ENCODE data around the gene GYPC.
"Not testable (repeated sequence)": the region's sequence is repeated elsewhere in the genome, so short reads cannot be mapped to it uniquely, and the experiment has no call there.

Gene GYPC, protein sequence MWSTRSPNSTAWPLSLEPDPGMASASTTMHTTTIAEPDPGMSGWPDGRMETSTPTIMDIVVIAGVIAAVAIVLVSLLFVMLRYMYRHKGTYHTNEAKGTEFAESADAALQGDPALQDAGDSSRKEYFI

DNA sequence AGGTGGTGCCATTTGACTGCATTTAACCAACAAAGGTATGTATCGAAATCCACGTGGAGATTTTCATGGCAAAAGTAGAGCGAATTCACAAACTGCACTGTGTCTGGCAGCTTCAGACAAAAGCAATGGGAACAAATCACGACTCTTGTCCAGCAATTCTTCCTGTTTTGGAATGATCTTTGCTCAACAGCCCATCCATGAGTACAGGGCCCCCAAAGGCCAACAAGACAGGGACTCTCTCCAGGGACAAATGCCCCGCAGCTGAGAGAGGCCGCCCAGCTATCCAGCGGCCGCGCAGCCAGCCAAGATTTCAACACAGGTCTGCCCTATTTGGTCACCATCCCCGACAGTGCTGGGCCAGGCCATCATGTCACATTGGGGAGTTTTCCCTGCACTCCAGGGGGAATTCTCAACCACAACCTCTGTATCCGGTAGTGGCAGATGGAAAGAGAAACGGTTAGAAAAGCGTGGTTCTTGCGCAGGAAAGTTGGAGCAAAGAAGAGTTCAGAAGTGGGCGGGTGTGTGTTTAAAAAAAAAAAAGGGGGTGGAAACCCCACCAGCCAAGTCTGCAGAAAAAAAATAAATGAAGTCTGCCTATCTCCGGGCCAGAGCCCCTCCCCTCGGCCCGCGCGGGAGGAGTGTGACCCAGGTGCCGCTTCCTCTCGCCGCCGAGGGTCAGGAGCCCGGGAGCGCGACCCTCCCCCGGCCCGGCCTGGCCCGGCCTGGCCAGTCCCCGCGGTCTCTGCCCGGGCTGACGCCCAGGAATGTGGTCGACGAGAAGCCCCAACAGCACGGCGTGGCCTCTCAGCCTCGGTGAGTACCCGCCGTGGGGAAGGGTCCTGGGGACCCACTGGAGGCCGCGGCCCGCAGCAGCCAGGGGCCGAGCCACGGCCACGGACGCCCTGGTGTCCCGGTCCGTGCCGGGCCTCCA lies at the start of gene GYPC:
Gene GYPC (plus strand): TSS at position 659 of the 931 bp plus-strand sequence. CDS start 106 bp downstream, at position 765.
- DNase-seq, result no peak

DNA sequence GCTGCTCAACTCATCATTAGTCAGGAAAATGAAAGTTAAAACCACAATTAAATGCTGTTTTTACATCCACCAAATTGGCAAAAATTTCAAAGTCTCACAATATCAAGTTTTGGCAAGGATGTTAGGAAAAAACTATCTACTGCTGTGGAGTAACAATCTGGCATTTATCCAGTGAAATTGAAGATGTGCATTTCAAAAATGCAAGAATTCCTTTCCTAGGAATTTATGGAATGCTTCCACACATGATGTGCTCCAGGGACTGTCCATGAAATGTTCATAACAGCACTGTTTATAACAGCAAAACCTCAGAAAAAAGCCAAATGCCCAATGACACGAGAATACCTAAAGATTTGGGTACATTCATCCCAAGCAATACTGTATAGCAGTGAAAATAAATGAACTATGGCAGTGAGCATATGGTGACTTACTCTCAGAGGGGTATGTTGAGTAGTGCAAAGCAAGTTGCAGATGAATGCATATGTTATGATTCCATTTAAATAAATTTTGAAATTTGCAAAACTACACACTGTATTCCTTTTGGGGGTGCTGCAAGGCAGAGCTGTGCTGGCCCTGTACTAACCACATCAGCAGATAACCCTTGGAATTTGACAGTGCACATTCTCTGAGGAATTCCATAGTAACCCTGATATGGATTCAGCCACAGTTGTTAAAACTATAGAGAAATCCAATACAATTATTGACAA lies 41.3 kb upstream of the GYPC start:
- no peak for DNase-seq

DNA sequence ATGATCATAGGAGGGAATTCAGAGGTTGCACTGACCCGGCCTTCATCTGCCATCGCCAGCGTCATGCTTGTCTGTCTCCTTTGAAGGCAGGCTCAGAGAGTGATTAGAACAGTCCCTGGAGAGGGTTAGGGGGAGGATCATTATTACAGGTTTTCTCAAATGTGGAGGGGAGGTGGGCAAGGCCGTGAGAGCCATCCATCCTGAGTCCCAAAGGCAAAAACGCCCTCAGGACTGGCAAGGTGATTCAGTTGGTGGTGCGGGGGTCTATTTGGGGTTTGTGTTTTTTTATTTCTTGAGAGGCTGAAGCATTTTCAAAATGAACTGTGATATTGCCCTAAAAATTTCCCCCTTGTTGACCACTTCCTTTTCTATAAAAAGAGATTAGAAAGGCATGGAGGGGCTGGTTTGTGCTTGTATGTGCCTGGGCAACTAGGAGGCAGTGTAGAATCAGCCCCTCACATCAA lies 39.3 kb upstream of the GYPC start:
- no peak for DNase-seq

DNA sequence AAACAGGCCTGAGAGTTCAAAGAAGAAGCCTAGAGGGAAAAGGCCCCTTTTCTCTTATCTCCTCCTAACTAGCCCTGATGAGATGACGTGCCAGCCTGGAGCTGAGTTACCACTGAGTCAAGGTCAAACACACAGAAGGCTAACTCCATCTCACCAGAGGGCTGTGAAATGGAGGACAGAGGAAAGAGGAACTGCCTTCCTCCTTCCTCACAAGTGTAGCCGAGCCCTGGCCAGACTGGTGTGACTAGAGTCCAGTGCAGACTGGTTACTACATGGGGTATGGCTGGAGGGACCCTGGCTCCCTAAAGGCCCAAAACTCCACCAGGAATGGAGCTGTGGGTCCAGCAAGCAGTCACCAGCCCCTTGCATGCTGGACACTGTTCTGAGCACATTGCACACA lies 35.7 kb upstream of the GYPC start:
- no peak for DNase-seq

DNA sequence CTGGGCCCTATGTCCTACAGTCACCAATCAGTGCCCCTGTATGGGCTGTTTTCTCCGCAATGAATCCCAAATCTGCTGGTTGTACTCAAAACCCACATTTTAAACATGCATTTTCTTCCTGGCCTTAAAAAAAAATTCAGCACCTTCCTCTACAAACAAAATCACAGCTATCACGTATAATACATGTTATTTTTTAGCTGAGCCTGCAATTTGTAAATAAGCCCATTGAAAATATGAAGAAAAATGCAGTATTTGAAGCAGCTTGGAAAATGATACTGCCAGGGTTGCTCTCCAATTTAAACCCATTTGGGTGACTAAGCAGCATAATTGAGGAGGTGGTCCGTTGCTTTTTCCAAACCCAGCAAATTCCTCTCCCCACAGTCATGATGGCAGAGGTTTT lies 33.0 kb upstream of the GYPC start:
- DNase-seq, result no peak

DNA sequence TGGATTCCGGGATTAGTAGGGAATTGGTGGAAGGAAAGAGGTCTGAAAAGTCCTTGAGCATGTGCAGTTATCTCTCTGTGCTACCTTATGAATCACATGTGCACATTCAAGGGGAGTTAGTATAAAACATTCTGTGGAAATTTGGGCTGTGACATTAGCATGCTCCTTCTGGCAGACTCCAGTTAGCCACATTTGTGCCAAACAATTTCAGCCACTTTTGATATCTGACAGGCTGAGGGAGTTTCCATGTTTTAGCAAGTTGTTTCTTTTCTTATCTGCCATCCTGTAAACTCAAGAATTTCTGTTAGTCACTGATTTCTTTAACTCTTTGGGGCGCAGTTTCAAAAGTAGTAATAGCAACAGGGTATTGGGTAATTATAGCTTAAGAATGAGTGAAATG lies 28.3 kb upstream of the GYPC start:
- no peak for DNase-seq

DNA sequence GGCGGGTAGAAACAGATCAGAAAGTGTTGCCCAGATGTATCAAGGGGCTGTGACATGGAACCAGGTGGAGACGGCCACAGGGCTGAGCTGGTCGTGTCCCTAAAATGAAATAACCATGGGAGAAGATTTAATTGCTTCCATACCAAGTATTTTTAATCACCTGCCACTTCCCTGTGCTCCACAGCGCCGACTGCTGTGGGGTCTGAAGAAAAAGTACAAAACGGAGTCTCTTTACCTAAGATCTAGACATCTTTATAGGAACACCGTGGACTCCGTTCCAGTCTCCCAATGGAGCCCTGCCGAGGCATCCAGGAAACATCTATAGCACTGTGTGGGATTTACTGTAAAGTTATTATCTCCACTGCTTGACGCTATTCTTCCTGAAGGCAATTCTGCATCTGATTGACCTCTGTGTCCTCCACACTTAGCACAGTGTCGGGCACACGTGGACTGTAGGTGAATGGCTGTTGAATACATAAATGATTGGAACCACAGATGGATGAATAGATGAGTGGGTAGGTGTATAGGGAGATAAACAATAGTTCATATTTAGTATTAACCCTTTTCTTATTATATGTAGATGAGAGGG lies 21.6 kb upstream of the GYPC start:
- no peak for DNase-seq

DNA sequence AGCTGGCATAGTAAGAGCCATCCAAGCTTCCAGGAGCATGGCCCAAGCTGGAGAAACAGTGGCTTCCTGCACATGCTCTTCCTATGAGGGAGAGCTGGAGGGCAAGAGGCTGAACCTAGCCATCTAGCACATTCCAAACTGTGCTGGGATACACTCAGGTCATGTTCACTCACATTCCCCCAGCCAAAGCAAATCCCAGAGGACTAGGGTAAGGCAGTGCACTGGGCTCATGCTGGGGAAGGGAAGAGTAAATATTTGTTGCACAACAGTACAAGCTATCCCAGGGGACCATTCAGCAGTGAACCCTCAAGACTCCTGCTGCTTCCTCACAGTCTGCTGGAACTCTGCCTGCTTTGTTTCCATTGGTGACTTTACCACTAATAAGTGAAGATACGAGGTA lies 20.7 kb upstream of the GYPC start:
- DNase-seq, result no peak

DNA sequence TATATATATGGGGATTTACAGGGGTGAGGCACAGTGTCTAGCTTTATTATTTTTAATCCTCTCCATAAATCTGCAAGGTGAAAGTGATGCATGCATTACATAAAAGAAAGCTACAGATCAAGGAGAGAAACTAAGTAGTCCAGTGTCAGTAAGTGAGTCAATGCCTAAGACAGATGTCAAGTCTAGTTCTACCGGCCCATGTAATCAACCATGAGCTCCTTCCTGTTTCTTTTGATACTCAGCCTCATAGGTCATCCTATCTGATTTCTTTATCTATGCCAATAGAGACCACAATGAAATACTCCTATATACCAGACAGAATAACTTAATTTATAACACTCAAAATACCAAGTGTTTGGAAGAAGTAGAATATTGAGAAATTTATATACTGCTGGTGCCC lies 20.2 kb upstream of the GYPC start:
- DNase-seq, result no peak

DNA sequence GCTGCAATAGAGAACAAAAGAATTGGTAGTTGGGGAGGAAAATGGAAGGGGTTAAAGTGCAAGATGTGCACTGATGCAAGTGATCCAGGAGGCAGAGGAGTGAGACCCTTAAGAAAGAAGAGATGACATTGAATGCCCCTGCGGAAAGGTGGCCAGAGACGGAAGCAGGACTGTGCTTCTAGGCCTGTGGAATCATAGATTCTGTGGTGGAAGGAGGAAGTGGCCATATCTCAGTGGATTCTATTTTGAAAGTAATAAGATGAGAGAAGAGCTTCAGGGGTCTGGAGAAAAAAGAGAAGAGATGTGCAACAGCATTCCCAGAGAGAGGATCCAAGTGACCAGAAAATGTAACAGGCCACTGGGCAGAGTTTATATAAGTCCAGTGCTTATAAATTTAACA lies 18.6 kb upstream of the GYPC start:
- DNase-seq, result no peak

DNA sequence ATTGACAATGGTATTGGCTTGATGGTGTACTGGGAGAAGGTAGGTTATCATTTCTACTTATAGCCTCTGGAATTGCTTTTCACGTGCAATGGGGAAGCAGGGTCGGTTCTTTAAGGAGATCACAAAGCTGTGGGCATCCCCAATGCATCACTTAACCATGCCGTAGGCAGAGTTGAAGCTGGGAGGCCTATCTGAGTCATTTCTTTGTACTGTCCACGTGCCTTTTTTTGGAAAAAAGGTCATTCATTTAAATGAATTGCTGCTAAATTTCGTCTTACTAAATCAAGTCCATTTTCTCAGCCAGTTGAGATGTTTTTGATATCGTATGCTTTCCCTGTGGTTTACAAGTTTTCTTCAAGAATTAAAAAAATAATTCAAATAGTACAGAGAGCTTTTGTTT lies 17.2 kb upstream of the GYPC start:
- no peak for DNase-seq

DNA sequence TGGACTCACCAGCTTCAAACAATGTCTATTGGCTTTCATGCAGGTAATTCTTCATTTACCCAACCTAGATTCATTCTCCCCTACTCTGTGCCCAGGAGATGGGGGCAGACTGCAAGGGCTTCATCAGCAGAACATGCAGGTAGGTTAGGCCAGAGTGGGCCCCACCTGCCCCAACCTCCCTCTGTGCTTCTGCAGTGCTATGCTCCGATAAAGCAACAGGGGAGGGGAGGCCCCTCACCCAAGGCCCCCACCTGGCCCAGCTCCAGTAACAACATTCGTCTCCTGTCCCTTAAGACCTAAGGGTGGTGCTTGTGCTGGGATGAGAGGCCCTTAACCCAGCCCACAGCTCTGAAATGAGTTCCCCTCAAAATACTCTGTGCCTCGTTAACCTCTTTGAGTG lies 16.7 kb upstream of the GYPC start:
- no peak for DNase-seq

DNA sequence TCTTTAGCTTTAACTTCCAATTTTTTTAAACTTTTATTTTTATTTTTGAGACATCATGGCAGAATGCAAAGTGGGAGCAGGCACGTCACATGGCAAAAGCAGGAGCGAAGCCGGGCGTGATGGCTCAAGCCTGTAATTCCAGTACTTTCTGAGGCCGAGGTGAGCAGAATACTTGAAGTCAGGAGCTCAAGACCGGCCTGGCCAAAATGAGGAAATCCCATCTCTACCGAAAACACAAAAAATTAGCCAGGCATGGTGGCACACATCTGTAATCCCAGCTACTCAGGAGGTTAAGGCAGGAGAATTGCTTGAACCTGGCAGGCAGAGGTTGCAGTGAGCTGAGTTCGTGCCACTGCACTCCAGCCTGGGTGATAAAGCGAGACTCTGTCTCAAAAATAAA lies 14.7 kb upstream of the GYPC start:
- DNase-seq, result not testable (repeated sequence)

DNA sequence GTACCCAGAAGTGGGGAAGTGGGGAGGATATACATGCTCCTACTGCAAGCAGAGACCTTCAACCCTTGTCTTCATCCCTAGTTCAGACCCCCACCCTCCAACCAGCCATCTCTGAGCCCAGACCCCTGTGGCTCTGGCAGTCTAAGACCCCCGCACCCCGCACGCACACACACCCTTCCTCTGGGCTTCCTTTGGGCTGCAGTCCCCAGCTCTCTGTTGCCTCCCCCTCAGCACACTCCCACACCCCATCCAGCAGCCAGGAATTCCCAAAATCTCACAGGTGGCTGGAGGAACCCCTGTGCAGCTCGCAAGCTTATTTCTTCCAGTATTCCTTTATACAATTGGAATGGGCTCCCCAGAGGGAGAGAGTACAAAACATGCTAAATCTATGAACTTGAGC lies 13.9 kb upstream of the GYPC start:
- no peak for DNase-seq

DNA sequence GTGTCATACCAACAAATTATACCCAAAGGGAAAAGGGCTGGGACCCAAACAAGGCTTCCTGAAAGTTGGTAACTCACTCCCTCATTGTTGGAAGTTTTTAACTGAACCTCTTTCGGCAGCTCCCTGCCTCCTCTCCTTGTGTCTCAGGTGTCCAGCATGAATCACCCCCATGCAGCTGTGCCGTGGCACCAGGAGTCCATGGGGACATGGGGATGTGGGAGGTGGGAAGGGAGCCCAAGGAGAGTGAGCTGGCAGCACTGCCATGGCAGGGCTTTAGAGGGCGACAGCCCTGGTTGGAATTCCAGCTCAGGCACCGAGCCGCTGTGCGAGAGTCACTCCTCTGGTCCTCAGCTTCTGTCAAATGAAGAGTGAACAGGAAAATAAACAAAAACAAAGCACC lies 12.5 kb upstream of the GYPC start:
- no peak for DNase-seq

DNA sequence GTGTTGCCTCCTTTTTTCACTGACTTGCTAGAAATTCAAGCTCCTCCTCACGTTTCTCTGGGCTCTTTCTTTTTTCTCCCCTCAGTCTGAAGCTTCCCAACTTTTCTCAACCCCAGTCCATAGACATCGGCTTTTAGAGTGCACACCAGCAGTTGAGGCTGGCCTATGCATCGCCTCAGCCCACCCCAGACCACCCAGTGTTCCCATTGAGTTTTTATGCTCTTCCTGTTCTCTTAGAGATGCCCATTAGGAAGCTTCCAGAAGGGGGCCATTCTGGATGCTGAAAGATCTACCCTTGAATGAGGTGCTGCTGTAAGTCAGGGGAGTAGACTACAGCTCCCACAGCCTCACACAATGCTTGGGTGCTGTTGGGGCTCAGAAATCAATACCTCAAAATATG lies 12.0 kb upstream of the GYPC start:
- no peak for DNase-seq

DNA sequence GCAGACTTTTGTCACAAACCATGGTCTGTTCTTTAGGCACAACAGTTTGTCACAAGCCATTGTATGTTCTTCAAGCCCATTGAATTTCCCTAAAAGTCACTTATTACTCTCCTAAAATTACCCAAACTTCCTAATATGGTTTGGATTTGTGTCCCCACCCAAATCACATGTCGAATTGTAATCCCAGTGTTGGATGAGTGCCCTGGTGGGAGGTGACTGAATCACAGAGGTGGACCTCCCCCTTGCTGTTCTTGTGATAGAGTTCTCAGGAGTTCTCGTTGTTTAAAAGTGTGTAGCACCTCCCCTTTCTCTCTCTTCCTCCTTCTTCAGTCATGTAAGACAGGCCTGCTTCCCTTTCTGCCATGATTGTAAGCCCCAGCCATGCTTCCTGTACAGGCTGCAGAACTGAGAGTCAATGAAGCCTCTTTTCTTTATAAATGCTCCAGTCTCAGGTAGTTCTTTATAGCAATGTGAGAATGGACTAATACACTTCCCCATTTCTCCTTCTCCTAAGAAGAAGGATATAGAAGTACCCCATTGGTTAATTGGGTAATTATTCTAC lies 11.2 kb upstream of the GYPC start:
- DNase-seq, result no peak

DNA sequence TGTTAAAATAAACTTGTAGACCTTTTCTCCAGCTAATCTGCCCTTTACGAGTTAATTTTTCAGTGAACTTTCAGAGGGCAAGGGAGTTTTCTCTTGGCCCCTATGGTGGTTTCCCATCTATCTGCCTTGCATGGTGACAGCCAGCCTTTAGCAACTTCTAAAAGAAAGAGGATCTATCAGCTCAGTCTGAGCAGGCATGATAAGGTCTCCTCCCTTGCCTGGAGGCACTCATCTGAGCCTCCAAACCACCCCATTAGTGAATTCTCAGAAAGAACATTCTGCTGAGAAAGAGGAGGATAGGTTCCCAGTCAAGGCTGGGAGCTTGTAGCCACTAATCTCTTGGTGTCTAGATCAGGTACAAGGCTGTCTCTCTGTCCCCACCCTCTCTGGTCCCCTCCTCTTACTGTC lies 10.7 kb upstream of the GYPC start:
- no peak for DNase-seq

DNA sequence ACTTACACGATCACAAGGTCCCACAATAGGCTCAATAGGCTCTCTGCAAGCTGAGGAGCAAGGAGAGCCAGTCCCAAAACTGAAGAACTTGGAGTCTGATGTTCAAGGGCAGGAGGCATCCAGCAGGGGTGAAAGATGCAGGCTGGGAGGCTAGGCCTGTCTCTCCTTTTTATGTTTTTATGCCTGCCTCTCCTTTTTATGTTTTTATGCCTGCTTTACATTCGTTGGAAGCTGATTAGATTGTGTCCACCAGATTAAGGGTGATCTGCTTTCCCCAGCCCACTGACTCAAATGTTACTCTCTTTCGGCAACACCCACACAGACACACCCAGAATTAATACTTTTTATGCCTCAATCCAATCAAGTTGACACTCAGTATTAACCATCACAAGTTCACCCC lies 9.9 kb upstream of the GYPC start:
- no peak for DNase-seq

DNA sequence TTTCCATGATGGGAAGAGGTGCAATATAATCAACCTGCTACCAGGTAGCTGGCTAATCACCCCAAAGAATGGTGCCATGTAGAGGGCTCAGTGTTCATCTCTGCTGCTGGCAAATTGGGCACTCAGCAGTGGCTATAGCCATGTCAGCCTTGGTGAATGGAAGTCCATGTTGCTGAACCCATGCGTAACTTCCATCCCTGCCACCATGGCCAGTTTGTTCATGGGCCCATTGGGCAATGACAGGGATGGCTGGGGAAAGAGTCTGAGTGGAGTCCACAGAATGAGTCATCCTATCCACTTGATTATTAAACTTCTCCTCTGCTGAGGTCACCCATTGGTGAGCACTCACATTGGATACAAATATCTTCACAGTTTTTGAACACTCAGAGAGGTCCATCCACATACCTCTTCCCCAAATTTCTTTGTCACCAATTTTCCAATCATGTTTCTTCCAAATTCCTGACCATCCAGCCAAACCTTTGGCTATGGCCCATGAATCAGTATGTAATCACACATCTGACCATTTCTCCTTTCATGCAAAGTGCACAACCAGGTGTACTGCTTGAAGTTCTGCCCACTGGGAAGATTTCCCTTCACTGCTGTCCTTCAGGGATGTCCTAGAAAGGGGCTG lies 8.1 kb upstream of the GYPC start:
- not testable (repeated sequence) for DNase-seq

DNA sequence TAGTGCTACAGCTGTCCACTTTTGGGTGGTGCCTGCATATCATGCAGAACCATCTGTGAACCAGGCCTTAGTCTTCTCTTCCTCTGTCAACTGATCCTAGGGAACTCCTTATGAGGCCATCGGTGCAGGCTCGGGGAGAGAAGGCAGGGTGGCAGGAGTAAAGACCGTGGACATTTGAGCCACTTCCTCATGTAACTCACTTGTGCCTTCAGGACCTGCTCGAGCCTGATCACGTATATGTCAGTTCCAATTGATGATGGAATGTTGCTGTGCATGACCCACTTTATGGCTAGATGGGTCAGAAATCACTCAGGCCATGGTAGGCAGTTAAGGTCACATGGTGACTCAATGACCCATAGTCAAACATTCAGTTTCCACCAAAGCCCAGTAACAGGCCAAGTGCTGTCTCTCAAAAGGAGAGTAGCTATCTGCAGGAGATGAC lies 7.6 kb upstream of the GYPC start:
- DNase-seq, result not testable (repeated sequence)

DNA sequence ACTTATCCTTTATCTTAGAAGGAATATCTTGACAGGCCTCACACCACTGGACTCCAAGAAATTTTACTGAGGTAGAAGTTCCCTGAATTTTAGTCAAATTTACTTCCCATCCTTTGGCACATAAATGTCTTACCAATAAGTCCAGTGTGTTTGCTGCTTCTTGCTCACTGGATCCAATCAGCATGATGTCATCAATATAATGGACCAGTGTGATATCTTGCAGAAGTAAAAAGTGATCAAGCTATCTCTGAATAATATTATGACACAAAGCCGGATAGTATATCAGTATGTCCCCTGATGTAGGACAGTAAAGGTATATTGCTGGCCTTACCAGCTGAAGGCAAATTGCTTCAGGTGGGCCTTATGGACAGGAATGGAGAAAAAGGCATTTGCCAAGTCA lies 6.9 kb upstream of the GYPC start:
- DNase-seq, result no peak

DNA sequence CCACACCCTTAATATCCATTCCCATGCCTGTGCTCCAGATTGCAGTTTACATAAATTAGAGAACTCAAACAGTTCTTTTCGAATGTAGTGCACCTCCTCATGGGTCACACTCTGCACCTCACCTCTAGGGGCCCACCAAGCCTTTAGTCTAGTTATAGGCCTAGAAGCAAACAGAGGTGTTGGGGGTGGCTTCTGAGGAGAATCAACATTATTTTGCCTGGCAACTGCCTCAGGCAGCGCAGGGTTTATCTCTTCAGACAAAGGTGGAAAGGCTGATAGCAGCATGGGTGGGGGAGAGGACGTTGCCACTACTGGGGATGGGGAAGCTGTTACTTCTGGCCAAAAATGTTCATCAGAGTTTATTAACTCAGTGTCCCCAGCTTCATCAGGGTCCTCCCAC lies 5.0 kb upstream of the GYPC start:
- DNase-seq, result no peak

Measured in cerebellar nuclear complex (tissue), 1 donor.